Epithelial cell of proximal tubule (primary cell): Measurements from ENCODE around the gene LYRM4. TPM values are rescaled to one million over a fixed set of nuclear protein-coding genes. Genes with fewer than 3 reads are reported as not detected.

Experiments used
- DNase-seq: peaks from one replicate; pipeline ENCODE4 v3.0.0-alpha.2; 2011; ENCODE audit warnings: low read depth
- H3K4me3 ChIP-seq: 2 replicates; pipeline ENCODE4 v1.5.1; 2011; ENCODE audit warnings: low read depth, mild to moderate bottlenecking, low read length
- total RNA-seq: library from RNA; depleted of rRNA; stranded (reverse); fragments of >200 nt; gene quantifications from 2 replicates; pipeline ENCODE4 v1.2.3, GENCODE V29; 2015
- TF ChIP-seq, protein P1 (sequence below): conservative IDR thresholded peaks from 2 replicates; pipeline ENCODE4 v1.5.1; 2012; ENCODE audit warnings: low read depth, mild to moderate bottlenecking, low read length

The LYRM4 gene
- total RNA-seq, 1 donor from 2014 or later, result 17.8 TPM

- H3K4me3 ChIP-seq, result no peak overlapping the region
- TF ChIP-seq, protein P1, sequence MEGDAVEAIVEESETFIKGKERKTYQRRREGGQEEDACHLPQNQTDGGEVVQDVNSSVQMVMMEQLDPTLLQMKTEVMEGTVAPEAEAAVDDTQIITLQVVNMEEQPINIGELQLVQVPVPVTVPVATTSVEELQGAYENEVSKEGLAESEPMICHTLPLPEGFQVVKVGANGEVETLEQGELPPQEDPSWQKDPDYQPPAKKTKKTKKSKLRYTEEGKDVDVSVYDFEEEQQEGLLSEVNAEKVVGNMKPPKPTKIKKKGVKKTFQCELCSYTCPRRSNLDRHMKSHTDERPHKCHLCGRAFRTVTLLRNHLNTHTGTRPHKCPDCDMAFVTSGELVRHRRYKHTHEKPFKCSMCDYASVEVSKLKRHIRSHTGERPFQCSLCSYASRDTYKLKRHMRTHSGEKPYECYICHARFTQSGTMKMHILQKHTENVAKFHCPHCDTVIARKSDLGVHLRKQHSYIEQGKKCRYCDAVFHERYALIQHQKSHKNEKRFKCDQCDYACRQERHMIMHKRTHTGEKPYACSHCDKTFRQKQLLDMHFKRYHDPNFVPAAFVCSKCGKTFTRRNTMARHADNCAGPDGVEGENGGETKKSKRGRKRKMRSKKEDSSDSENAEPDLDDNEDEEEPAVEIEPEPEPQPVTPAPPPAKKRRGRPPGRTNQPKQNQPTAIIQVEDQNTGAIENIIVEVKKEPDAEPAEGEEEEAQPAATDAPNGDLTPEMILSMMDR, result no peak
- DNase-seq, result no peak
Measured at GRCh38 chr6:5204376-5204775, 56.4 kb downstream of the LYRM4 start.

GRCh38 chr6:5203546-5203945 is 57.2 kb downstream of the LYRM4 start:
- TF ChIP-seq, protein P1, result no peak
- no peak overlapping the region for H3K4me3 ChIP-seq
- no peak for DNase-seq

- DNase-seq, result no peak
- no peak overlapping the region for H3K4me3 ChIP-seq
- TF ChIP-seq, protein P1, result no peak
Measured at GRCh38 chr6:5202941-5203340, 57.8 kb downstream of the LYRM4 start.

GRCh38 chr6:5202206-5202605 is 58.5 kb downstream of the LYRM4 start:
- TF ChIP-seq, protein P1, result no peak
- DNase-seq, result no peak

DNA sequence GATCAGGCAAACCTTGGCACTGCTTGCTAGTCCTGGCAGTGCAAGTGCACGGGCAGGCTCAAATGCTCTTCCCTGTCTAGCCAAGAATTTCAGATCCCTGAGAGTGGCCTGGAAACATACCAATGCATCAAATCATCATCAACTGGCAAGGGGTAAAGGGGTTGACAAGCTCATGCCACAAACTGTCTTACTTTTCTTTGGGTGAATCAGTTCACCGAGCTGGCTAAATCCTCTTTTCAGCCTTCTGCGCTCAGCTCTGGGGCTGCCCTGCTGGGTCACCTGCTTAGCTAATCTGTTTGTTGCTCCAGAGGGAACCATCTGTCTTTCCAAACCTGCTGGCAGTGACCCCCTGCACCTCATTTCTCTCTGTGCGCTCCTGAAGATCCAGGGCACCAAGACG is 59.5 kb downstream of the LYRM4 start:
- TF ChIP-seq, protein P1, result no peak
- no peak for DNase-seq
- H3K4me3 ChIP-seq, result no peak overlapping the region

More at GRCh38 chr6:5202206-5202605, 58.5 kb downstream of the LYRM4 start:
- H3K4me3 ChIP-seq, result no peak overlapping the region

DNA sequence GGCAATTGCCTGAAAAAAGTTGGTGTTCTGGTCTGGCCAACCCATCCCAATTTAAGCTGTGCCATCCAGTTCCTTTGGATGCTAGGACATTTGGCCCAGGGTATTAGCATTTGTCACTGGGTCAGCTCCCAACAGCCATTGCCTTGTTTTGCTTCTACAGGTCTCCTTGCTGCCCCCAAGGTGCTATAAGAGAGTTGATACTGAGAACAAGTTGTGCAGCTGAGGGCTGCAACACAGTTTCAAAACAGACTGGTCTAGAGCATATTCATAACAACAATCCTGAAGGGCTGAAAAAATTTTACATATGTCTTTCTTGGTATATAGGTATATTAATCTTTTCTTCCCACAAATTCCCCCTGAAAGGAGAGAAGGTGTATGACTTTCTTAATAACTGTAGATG is 61.0 kb downstream of the LYRM4 start:
- no peak for DNase-seq
- TF ChIP-seq, protein P1, result no peak
- no peak overlapping the region for H3K4me3 ChIP-seq

- DNase-seq, result no peak
- TF ChIP-seq, protein P1, result no peak
- no peak overlapping the region for H3K4me3 ChIP-seq
Measured at GRCh38 chr6:5199283-5199682, 61.5 kb downstream of the LYRM4 start.
